Fibroblast of peridontal ligament (primary cell): ENCODE results near the gene ITGA1.
A peak's percentile ranks its signal among the peaks of the same experiment; 100 is the strongest.
"Not testable (repeated sequence)": the region's sequence is repeated elsewhere in the genome, so short reads cannot be mapped to it uniquely, and the experiment has no call there.

ENCODE experiments used
- DNase-seq: peaks from one replicate; pipeline ENCODE4 v3.0.0-alpha.2; 2010; ENCODE audit errors: extremely low read depth

The ITGA1 gene

DNA sequence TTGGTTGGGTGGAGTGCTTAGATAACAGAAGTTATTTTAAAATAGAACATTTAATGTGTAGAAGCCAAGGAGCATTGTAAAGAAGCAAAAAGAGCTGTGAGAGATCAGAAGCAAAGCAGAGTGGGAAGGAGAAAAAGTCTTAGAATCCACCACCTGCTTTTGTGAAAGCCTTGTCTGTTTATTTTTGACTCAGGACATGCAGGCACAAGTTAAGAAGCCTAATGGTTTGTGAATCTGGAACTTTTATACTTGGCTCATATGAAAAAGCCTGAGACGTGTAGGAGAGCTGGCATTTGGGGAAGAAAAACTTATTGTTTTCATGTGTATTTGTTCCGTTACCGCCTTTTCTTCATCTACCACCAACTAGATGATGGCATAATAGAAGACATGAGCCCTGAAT, 163.0 kb downstream of the ITGA1 start:
- DNase-seq: no peak

DNA sequence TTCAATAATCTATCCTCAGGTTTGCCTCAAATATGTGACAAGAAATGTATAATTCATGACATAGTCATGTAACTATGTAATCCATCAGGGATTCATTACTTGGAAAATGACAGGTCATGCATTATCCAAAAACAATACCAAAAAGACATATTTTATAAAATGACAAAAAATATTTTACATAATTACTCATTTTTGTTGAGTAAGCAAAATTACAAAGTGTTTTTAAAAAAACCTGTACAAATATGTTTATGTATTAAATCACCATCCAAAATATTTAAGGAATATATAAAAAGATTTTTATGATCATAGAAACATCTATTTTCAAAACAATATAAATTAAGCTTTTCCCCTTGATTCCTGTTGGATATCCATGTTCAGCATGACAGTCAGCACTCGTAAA, 164.8 kb downstream of the ITGA1 start:
- DNase-seq: no peak

GRCh38 chr5:52956014-52956413, 168.3 kb downstream of the ITGA1 start:
- DNase-seq: no peak

- no peak for DNase-seq
Observed at GRCh38 chr5:52956915-52957747, 169.4 kb downstream of the ITGA1 start.

- peak; percentile 51 for DNase-seq
Observed at GRCh38 chr5:52961274-52961681, 173.6 kb downstream of the ITGA1 start.

DNA sequence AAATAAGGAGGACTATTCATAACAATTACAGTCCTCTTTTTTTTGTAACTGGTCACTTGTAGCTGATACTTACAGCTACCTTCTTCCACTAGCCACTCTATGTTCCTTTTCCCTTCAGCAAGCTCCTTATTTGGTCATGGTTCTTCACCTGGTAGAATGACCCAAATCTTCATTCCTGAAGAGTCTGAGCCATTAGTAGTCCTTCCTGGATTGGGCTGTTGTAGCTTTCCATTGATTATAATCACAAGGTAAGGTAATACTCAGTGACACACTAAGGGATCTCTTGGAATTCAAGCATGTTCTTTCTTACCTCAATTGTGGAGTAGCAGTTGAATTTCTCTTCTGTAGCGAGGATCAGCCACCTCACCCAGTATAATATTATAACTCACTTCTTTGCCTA, 175.9 kb downstream of the ITGA1 start:
- no peak for DNase-seq

DNA sequence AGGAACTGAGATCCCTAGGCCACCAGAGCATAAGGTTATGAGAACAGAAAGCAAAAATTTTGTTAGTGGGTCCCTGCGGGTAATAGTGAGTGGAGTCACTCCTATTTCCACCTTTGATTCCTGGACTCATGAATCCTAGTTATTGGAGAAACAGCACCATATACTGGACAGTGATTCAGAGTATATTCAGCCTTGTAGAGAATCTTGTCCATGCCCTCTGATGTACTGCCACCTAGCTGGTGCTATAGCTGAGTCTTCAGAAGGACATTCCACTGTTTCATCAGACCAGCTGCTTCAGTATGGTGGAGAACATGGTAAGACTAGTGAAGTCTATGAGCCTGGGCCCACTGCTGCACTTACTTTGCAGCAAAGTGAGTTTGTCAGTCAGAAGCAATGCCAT, 176.4 kb downstream of the ITGA1 start:
- no peak for DNase-seq

- not testable (repeated sequence) for DNase-seq
Observed at GRCh38 chr5:52976157-52976556, 188.4 kb downstream of the ITGA1 start.

DNA sequence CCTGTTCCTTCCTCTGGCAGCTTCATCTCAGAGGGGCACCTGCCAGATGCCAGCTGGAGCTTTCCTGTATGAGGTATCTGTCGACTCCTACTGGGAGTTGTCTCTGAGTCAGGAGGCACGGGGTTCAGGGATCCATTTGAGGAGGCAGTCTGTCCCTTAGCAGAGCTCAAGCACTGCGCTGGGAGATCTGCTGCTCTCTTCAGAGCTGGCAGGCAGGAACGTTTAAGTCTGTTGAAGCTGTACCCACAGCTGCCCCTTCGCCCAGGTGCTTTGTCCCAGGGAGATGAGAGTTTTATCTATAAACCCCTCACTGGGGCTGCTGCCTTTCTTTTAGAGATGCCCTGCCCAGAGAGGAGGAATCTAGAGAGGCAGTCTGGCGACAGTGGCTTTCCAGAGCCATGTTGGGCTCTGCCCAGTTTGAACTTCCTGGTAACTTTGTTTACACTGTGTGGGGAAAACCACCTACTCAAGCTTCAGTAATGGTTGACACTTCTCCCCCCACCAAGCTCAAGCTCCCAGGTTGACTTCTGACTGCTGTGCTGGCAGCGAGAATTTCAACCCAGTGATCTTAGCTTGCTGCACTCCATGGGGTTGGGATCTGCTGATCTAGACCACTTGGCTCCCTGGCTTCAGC, 189.7 kb downstream of the ITGA1 start:
- DNase-seq: no peak

GRCh38 chr5:52981507-52981906, 193.8 kb downstream of the ITGA1 start:
- no peak for DNase-seq

GRCh38 chr5:52983731-52984636, 196.3 kb downstream of the ITGA1 start:
- no peak for DNase-seq

DNA sequence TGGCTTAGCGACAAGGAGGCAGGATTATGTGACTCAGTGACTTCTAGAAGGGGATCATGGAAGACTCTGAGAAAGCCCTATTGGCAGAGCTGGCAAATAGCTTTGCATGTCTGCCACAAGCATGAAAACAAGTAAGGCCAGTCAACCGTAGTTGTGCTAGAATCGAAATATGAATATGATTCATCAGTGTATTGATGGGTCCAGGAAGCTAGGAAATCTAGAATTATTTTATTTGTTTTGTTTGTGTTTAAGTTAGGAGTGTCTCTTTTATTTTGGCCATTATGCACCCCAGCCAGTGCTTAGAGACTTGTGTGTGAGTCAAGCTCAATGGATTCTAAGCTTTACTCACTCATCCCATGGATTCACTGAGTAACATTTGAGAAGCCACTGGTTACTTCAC, 197.6 kb downstream of the ITGA1 start:
- DNase-seq: no peak

- no peak for DNase-seq
Observed at GRCh38 chr5:52987711-52988331, 200.1 kb downstream of the ITGA1 start.

GRCh38 chr5:52988335-52989024, 200.8 kb downstream of the ITGA1 start:
- DNase-seq: no peak

GRCh38 chr5:52989025-52989780, 201.5 kb downstream of the ITGA1 start, which contains the start of gene ITGA2:
ITGA2 (plus strand) TSS chr5:52989352; CDS start chr5:52989469, 117 bp downstream.
- DNase-seq: peak; percentile 32

GRCh38 chr5:52989781-52990527, 202.2 kb downstream of the ITGA1 start:
- DNase-seq: peak; percentile 59

DNA sequence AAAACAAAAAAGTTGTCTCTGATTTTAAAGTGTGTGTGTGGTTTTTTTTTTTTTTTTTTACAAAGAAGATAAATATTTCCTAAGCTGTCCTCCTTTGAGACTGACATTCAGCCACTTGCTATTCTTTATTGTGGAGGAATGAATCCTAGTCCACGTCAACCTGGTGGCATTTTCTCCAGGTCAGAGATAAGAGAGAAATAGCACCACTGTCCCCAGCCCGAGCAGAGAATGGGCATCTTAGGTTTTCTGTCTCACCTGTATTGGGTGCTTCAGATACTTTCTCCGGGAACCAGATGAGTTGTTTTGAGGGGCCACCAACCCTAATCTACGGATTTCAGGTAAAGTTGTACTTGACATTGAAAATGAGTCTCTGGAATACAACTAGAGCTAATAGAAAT, 202.8 kb downstream of the ITGA1 start:
- no peak for DNase-seq

DNA sequence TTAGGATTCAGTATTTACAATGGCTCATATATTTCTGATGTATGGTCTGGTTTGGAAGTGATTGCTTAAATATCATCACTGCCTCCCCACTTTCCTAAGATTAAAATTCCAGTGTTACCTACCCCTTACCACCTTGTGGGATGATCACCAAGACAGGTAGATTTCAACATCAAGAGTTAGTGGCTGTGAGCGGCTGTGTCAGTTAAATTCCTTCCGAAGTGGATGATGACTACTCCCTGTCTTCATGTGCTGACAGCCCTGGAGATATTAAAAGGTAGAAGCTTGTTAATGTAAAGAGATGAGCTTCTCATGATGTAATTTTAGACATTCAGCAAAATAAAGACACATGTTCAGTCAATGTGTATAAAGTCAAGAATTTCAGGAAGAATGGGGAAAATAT, 205.7 kb downstream of the ITGA1 start:
- DNase-seq: no peak

DNA sequence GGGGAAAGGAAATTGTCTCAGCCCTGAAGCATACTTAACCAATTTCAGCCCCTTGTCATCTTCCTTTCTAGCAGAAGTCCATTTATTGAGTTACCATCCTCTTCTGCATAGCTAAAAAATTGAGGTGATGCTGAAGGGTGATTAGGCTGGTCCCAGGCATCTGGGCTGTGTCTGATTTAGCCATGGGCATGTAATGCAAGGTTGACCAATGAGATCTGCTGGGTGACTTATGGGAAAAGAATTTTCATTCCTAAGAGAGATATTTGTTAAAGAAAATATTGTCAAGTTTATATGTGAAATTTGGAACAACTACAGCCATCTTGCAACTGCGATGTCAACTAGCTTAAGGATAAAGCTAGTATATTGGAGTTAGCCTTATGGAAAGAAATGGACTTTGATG, 206.6 kb downstream of the ITGA1 start:
- no peak for DNase-seq

DNA sequence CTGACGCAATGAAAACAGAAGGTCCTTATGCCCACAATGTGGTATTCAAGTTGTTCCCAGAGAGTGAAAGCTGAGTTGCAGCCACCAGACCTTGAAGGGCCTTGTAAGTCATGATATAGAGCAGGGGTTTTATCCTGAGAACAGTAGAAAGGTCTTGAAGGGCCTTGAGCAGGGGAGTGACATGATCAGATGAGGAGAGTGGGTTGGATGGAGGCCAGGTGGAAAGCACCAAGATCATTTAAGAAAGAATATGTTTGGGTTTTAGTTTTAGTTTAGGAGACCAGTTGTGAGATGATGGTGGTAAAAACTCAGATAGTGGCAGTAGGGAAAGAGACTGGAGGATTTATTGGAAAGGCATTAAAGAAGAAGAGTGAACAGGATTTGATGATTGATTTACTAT, 207.4 kb downstream of the ITGA1 start:
- no peak for DNase-seq
